Activated T-helper 1 cell treated with anti-CD3 and anti-CD28 coated beads, Interleukin-12 subunit alpha, Interleukin-12 subunit beta, Interleukin-2, Interleukin-4 antibody, amounts not matched to agents 30 ng/mL and 10 ng/mL and 1 ng/mL, durations not matched to agents 14 hours and 24 hours and 36 hours (primary cell): ENCODE measurements around the gene KDM2B. TPM values are rescaled to one million over a fixed set of nuclear protein-coding genes. Genes with fewer than 3 reads are reported as not detected.

Source experiments
- DNase-seq: peaks from one replicate; pipeline ENCODE4 v3.0.0; 2021; ENCODE audit warnings: low spot score
- H3K27ac Mint-ChIP-seq: one replicate; pipeline ENCODE4 v1.8.0; 2021; ENCODE audit warnings: mild to moderate bottlenecking, mixed read lengths
- H3K27me3 Mint-ChIP-seq: one replicate; pipeline ENCODE4 v1.8.0; 2022; ENCODE audit warnings: mild to moderate bottlenecking, moderate library complexity, mixed read lengths; ENCODE audit not compliant: insufficient read depth
- H3K36me3 Mint-ChIP-seq: one replicate; pipeline ENCODE4 v1.8.0; 2021; ENCODE audit warnings: low read depth, mixed read lengths
- H3K4me1 Mint-ChIP-seq: one replicate; pipeline ENCODE4 v1.8.0; 2021; ENCODE audit warnings: low read depth, mixed read lengths
- H3K4me3 Mint-ChIP-seq: one replicate; pipeline ENCODE4 v1.8.0; 2021; ENCODE audit warnings: mild to moderate bottlenecking, moderate library complexity, mixed read lengths
- H3K9me3 Mint-ChIP-seq: one replicate; pipeline ENCODE4 v1.8.0; 2021; ENCODE audit warnings: mixed read lengths
- intact Hi-C: fragments of 100-400 bp; cut with micrococcal nuclease; formaldehyde crosslinking; loops from one replicate; pipeline ENCODE4 v1.15.1; 2024
- total RNA-seq: library from RNA; stranded (reverse); gene quantifications from 2 replicates; pipeline ENCODE4 v1.2.3, GENCODE V29; 2022

KDM2B gene
- total RNA-seq, 1 donor from 2014 or later, result 60.1 TPM

DNA sequence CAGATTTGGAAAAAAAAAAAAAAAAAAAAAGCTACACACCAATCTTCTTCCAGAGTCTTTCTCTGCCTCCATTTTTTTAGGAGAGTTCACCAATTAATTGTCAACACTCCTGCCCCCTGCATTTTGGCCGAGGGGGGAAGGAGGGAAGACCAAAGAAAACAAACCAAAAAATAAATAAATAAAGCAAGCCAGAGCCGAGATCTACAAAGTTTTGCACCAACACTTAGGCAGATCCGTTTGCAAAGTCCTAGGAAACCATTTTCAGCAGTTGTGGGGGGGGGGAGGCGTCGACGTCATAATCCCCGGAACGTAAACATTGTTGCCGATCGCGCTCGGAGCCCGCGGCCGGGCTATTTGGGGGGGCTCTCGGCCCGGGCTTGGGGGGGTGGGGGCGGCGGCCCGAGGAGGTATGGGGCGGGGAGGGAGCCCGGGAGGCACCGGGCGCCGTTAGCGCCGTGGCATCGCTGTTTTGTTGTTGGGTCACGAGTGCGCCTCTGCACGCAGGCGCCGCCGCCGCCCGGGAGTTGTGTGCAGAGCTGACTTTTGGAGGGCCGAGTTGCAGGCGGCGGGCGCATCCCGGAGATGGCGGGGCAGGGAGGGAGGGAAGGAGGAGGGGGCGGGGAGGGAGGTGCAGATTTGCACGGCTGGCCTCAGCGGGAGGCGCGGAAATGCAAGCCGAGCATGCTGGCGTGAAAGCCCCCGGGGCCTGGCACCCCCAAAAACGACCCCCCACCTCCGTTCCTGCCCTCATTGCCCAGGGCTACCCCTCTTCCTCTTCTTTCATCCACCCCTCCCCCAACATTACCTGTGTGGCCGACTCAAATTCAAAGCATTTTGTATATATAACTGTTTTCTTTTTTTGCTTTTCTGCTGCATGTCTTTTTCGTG, 598 bp downstream of the KDM2B start:
- H3K27me3 Mint-ChIP-seq, result no peaks in the 10 kb centered on the region
- H3K27ac Mint-ChIP-seq, result peak overlapping the region; percentile 100
- peaks cover 40% of the 10 kb centered on the region for H3K4me1 Mint-ChIP-seq
- peak overlapping the region; percentile 98 for H3K4me3 Mint-ChIP-seq
- H3K9me3 Mint-ChIP-seq, result no peaks in the 10 kb centered on the region
- DNase-seq, result peak; percentile 67
- intact Hi-C loops, result loop anchor here (1.0 to 5.0 kb wide), 4 partner anchors 10 to 308 kb away; partner anchors contain the start of gene PSMD9
- peaks cover 7% of the 10 kb centered on the region for H3K36me3 Mint-ChIP-seq

DNA sequence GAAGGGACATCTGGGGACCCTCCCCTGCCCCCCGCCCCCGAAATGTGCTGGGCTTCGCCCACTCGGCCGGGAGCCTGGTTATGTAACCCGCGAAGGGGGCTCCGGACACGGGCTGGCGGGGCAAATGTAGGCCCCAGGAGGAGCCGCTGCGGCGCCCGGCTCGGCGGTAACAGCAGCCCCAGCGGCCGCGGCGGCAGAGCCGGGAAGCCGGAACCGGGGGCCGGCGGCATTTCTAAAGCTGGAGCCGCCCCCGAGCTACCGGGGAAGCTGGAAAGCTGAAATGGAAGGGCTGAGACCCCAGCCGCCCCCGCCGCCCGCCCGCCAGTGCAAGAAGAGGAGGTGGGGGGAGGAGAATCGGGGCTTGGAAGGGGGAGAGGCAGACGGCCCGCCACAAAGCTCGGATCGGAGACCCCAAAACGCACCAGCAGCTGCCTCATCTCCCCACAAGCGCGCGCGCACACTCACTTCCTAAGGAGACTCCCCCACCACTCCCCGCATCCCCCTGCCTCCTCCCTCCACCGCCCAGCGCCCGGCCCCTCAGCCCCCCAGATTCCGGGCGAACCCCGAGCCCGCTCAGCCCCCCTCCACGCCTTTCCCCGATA, 1.5 kb downstream of the KDM2B start:
- H3K9me3 Mint-ChIP-seq, result no peaks in the 10 kb centered on the region
- H3K4me3 Mint-ChIP-seq, result peak overlapping the region; percentile 98
- intact Hi-C loops, result no loop called here
- H3K27ac Mint-ChIP-seq, result peak overlapping the region; percentile 100
- peak; percentile 22 for DNase-seq
- peaks cover 40% of the 10 kb centered on the region for H3K4me1 Mint-ChIP-seq
- H3K36me3 Mint-ChIP-seq, result peaks cover 11% of the 10 kb centered on the region
- no peaks in the 10 kb centered on the region for H3K27me3 Mint-ChIP-seq

DNA sequence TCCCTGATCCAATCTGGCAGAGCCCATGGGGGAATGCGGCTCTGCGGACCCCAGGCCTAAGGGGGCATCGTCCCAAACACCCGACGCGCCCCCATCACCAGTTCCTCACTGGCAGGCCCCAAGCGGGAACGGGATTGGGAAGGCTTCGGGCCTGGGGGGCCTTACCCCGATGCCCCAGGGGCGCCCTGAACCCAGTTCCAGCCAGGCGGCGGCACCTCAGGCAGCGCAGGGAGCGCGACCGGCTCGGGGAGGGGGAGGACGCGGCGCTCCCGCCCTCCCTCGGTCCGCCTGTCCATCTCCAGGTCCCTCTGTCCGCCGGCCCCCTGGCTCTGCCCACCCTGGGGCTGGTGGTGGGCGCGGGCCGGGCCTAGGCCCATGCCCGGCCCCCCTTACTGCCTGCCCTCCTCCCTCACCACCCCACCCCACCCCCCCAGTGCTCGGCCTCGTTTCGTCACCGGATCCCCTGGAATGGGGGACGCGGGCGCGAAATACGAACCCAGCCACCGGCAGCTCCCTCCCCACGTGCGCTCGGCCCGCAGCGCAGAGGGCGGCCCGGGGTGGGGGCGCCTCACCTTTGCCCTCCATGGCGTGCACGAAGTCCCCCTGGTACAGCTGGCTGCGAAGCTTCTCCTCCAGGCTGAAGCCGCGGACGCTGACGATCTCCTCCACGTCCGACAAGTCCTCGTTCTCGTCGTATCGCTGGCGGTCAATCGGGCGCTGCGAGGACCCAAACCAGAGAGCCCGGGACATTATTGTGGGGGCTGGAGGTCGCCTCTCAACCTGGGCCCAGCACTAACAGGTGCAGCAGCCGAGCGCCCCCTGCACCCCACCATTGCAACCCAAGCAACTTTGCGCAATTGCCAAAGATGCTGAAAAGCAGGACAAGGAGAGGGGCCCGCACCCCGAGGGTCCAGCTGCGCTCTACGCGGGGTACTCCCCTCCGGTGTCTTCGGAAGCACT, 2.3 kb downstream of the KDM2B start:
- Mint-ChIP-seq H3K4me1 (peaks cover 35% of the 10 kb centered on the region), H3K4me3 (peak overlapping the region; percentile 98), H3K36me3 (peaks cover 15% of the 10 kb centered on the region), H3K27me3 (no peaks in the 10 kb centered on the region), H3K27ac (peak overlapping the region; percentile 61), H3K9me3 (no peaks in the 10 kb centered on the region)
- intact Hi-C loops, result no loop called here
- no peak for DNase-seq

DNA sequence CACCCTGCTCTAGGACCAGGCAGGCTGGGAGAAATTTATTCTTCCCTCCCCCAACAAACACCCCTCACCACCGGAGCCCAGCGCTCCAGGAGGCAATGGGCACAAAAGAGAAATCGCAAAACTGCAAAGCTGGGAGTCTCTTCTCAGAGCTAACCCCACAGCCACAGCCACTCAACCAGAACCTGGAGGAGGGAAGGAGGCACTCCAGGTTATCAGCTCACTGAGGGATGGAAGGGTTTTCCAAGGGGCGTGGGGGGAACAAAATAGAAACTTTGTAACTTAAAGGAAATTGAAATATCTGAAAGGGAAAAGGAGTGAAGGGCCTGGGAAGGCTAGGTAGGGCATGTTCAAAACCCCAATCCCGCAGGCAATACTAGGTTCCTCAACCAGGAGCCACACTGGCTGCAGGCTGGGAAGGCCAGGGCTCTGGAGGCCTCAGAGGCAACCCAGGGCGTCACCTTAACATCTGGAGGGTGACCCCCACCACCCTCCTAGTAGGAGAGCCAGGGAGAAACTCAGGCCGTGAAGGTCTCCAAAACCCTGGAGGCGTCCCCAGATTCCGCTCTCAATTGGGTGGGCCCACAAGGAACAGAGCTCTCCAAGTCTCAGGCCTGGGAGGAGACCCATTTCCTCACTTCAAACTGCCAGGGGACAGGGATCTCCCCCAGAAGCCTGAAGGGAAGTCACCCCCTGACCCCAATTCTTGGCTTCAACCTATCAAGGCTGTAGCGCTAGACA, 3.2 kb downstream of the KDM2B start:
- Mint-ChIP-seq H3K27me3 (no peaks in the 10 kb centered on the region), H3K4me1 (peaks cover 29% of the 10 kb centered on the region), H3K4me3 (peak overlapping the region; percentile 75), H3K27ac (peak overlapping the region; percentile 63), H3K36me3 (peaks cover 15% of the 10 kb centered on the region), H3K9me3 (no peaks in the 10 kb centered on the region)
- intact Hi-C loops, result no loop called here
- no peak for DNase-seq

DNA sequence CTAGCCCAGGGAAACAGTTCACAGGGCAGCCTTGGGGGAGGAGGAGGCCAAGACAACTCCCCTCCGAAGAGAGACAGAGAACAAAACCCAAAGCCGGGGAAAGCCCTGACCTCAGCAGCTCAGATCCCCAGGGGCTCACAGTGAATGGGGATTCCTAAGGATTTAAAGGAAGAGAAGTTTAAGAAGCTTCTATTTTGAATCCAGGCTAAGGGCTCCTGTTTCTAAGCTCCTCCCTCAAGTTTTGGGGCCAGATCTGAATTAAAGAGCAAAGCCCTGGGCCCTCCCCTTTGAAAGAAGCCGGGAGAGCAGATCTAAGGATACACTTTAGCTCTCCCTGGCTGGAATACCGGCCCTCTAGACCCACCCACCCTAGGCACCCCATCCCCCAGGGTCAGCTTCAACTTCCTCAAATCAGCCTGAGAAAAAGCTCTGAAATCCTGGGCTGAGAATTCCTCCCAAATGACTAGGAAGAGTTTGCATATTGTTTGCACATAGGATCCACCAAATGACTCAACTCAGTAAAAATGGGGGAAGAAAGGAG, 3.9 kb downstream of the KDM2B start:
- Mint-ChIP-seq H3K4me3 (peak overlapping the region; percentile 75), H3K27ac (peak overlapping the region; percentile 63), H3K4me1 (peaks cover 24% of the 10 kb centered on the region)

DNA sequence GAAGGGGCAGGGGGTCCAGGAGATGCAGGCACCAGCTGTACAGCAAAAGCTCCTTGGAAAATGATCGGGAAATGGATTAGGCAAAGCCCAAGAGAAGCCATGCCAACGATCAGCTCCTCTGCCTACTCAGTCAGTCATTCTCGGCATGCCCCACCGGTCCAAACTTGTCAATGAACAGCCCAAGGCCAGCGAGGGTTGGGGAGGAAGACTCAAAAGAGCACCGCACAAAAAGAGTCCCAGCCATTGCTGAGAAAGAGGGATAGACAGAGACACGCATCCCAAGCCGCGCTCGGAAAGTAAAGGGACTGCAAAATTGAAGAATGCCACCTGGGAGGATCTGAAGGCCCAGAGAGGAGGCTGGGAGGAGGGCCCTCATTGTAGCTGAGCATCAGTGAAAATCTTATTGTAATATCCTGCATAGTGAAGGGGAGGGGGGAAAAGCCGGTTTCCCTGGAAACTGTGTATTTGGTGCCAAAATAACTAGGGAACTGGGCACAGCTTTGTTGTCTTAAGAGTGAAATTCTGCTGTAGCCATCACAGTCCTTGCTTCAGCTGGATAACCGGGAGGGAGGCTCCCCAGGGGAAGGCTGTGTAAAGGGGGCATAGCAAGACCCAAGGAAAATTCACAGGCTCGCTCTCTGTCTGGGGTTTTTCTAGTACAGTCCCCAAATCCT, 4.7 kb downstream of the KDM2B start:
- intact Hi-C loops, result no loop called here
- Mint-ChIP-seq H3K4me1 (peaks cover 17% of the 10 kb centered on the region), H3K27ac (no peak overlapping the region), H3K4me3 (no peak overlapping the region), H3K9me3 (no peaks in the 10 kb centered on the region), H3K27me3 (no peaks in the 10 kb centered on the region), H3K36me3 (peaks cover 19% of the 10 kb centered on the region)
- no peak for DNase-seq

More for the DNA sequence above, 3.9 kb downstream of the KDM2B start:
- H3K9me3 Mint-ChIP-seq, result no peaks in the 10 kb centered on the region
- peaks cover 19% of the 10 kb centered on the region for H3K36me3 Mint-ChIP-seq
- intact Hi-C loops, result no loop called here
- DNase-seq, result no peak
- H3K27me3 Mint-ChIP-seq, result no peaks in the 10 kb centered on the region

DNA sequence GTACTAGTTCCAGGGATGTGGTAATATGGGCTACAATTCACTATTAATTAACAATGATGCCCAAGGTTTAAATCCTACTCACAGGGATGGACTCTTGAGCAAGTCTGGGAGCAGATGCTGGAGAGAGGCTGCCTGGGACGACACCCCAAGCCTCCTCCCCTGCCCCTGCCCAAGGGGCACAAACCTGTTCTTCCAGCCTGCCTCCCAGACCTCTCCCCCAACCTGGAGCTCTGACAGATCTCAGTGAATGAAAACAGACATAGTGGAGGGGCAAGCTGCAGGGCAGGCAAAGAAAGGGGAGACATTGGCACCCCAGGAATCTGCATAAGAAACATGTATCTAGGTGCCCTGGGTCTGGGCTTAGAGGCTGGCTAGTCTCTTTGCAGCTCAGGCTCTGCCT, 5.8 kb downstream of the KDM2B start:
- peaks cover 18% of the 10 kb centered on the region for H3K4me1 Mint-ChIP-seq
- intact Hi-C loops, result no loop called here
- H3K27me3 Mint-ChIP-seq, result no peaks in the 10 kb centered on the region
- no peak overlapping the region for H3K27ac Mint-ChIP-seq
- no peak for DNase-seq
- peaks cover 27% of the 10 kb centered on the region for H3K36me3 Mint-ChIP-seq
- no peaks in the 10 kb centered on the region for H3K9me3 Mint-ChIP-seq
- H3K4me3 Mint-ChIP-seq, result no peak overlapping the region

DNA sequence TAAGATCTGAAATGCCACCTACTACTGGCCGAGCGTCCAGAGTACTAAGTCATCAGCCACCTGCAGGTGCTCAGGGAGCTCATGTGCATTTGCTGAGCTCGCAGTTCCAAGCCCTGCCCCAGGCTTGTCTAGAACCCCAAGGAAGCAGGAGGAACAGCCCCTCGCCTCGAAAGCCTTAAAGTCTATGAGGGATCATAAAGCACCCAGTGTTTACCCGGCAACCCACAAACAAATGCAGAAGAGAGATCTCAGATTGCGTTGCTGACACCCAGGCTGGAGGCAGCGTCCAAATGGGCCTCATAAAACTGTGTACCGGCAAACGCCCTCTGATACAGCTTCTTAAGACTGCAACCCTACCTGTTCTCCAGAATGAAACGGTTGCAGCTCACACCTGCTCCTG, 6.8 kb downstream of the KDM2B start:
- peak overlapping the region; percentile 7 for H3K27ac Mint-ChIP-seq
- no peak overlapping the region for H3K4me3 Mint-ChIP-seq
- DNase-seq, result no peak
- intact Hi-C loops, result no loop called here
- peaks cover 14% of the 10 kb centered on the region for H3K4me1 Mint-ChIP-seq
- H3K9me3 Mint-ChIP-seq, result no peaks in the 10 kb centered on the region
- peaks cover 27% of the 10 kb centered on the region for H3K36me3 Mint-ChIP-seq
- H3K27me3 Mint-ChIP-seq, result no peaks in the 10 kb centered on the region

DNA sequence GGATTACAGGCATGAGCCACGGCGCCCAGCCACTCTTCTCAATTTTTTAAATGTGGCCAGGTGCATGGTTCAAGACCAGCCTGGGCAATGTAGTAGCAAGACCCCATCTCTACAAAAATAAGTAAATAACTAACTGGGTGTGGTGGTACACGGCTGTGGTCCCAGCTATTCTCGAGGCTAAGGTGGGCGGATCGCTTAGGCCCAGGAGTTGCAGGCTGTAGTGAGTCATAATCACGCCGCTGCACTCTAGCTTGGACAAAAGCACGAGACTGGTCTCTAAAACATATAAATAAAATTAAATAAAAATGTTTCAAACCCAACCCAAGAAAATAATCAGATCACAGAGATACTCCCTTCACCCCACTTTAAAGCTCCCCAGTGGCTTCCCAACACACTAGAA, 8.9 kb downstream of the KDM2B start:
- Mint-ChIP-seq H3K27me3 (no peaks in the 10 kb centered on the region), H3K27ac (no peak overlapping the region), H3K4me3 (no peak overlapping the region)

DNA sequence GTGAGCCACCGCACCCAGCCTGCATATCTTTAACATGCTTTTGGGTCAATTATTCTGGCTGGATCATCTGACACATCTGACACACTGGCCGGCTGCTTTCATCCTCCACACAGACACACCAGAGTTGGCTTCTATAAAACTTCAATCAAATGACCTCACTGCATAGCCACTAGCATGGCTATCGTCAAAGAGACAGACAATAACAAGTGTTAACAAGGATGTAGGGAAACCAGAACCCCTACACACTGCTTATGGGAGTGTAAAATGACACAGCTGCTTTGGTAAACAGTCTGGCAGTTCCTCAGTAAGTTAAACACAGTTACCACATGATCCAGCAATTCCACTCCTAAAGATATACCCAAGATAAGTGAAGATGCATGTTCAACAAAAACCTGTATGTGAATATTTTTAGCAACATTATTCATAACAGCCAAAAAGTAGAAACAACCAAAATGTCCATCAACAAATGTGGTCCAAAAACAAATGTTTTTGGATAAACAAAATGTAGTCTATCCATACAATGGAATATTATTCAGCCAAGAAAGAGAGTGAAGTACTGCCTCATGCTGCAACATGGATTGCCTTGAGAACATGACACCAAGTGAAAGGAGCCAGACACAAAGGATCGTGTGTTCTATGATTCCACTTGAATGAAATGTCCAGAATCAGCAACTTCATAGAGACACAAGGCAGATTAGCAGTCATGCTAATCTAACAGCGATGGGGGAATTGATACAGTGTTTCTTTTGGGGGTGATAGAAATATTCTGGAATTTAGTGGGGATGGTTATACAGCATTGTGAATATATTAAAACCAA, 10.1 kb downstream of the KDM2B start:
- Mint-ChIP-seq H3K4me1 (peaks cover 8% of the 10 kb centered on the region), H3K9me3 (no peaks in the 10 kb centered on the region), H3K27me3 (no peaks in the 10 kb centered on the region), H3K36me3 (peaks cover 28% of the 10 kb centered on the region), H3K27ac (peak overlapping the region; percentile 3), H3K4me3 (no peak overlapping the region)
- DNase-seq, result no peak
- intact Hi-C loops, result no loop called here

More for the DNA sequence above, 8.9 kb downstream of the KDM2B start:
- H3K9me3 Mint-ChIP-seq, result no peaks in the 10 kb centered on the region
- intact Hi-C loops, result no loop called here
- H3K4me1 Mint-ChIP-seq, result peaks cover 8% of the 10 kb centered on the region
- DNase-seq, result no peak
- peaks cover 31% of the 10 kb centered on the region for H3K36me3 Mint-ChIP-seq
